ENCODE results near the gene GRID2. TPM values are rescaled to one million over a fixed set of nuclear protein-coding genes. Genes with fewer than 3 reads are reported as not detected.

Gene GRID2
- total RNA-seq, 1 experiment from 2014 or later, result not detected

DNA sequence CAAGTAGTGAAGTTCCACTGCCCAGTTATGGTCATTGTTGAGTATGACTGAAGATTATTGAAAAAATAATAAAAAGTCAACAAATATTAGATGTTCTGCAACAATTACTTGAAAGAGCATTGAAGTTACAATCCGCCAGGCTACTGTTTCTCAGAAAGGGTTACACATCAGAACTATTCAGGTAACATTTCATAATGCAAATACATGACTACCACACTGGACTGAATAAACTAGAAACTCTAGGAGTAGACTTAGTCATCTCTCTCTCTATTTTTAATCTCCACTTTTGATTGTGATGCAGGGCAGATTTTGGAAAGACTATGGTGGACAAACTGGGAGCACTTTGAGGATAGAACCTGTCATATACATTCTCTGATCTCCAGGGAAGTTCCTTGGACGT, 776.5 kb downstream of the GRID2 start:
- DNase-seq (ENCODE audit: low spot score), result no peak

DNA sequence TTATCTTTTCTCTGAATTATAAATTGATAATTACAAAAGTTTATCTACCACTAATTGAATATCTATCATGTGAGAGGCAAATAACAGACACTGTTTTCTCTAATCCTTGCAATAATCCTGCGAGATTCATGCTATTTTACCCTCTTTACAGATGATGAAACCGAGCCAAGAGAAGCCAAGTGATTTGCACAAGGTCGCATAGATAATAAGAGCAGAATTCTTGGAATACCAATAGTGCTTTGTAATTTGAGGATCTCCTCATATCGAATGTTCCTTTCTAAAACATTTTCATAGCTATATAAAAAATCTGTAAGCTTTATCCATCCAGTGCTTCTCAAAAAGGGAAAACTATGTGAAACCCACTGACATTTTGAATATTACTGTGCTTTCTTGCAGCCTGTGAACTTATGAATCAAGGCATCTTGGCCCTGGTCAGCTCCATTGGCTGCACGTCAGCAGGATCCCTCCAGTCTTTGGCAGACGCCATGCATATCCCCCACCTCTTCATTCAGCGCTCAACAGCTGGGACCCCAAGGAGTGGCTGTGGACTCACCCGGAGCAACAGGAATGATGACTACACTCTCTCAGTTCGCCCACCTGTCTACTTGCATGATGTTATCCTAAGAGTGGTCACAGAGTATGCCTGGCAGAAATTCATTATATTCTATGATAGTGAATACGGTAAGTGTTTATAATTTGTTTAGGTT, 781.0 kb downstream of the GRID2 start:
- DNase-seq (ENCODE audit: low spot score), result no peak

DNA sequence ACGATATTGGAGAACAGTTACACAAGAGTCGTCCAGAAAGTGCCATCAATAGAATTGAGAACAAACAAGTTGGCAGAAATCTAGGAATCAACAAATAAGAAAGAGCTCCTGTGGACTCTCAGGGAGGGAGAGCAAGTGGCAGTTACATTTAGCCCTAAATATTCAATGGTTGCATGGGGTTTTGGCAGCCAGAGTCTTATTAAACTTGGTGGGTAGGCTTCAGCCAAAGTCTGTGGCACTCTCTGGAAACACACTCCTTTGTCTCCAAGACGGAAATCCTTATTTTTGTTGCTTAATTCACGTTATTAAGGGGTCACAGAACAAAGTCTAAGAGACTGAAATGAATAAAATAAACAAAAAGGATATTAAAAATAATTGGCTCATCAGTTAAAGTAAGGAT, 782.6 kb downstream of the GRID2 start:
- no peak for DNase-seq (ENCODE audit: low spot score)

DNA sequence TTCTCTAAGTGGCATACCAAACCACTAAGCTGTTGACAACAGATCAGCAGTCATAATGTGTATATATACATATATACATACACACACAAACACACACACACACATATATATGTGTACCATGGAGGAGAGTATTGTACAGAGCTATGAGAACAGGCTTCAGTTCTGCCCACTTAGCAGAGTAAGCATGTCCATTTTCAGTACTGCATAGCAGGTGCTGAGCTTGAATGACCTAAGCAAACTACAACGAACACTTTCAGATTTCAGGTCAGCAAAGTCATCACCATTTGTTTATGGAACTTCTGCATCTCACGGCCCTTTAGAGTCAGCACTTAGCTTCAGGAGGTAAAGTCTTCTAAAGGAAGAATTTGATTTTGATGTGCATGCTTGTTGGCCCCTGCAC, 789.0 kb downstream of the GRID2 start:
- no peak for DNase-seq (ENCODE audit: low spot score)

DNA sequence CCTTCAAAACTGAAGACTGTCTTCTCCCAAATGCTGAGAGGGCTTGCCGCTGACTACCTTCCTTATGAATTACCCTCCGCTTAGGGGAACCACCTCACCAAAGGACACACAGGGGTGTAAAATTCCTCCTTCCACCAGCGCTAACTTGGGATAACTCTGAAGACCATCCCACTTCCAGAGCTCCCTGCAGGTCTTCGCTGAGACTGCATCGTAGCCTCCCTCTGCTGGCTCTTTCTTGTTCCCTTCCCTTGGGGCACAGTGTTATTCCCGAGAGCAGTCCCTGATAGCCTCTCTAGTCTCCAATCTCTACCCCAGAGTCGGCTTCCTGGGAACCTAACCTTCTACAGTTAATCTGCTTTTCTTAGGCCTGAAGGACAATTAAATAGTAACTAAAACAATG, 799.3 kb downstream of the GRID2 start:
- DNase-seq (ENCODE audit: low spot score), result peak; percentile 2

DNA sequence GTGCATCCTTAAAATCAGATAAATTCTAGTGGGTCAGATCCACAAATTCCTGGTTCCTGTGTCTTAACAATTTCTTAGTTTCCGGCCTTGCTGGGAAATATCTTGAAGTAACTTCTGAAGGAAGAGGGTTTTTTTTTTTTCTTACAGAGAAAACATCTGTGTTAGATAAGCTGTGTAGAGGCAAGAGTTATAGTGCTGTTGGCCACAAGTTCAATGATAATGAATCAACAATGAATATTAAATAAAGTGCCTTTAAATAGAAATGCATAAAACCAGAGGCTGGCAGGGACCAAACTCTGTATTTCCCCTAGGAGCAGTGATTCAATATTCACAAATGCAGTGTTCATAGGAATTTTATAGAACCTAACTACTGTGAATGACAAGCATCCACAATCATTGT, 812.9 kb downstream of the GRID2 start:
- no peak for DNase-seq (ENCODE audit: low spot score)

DNA sequence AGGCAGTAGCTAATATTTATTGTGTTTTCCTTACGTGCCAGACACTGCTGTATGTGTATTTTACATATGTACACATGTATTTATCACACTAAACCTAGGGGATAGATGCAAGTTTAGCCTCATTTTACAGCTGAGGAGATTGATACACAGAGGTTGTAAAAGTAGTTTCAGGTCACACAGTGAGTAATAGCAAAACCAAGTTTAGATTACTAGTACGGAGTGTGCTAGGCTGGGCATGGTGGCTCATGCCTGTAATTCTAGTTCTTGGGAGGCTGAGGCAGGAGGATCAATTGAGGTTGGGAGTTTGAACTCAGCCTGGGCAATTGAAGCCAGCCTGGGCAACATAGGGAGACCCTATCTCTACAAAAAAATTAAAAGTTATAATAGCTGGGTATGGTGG, 823.7 kb downstream of the GRID2 start:
- no peak for DNase-seq (ENCODE audit: low spot score)

DNA sequence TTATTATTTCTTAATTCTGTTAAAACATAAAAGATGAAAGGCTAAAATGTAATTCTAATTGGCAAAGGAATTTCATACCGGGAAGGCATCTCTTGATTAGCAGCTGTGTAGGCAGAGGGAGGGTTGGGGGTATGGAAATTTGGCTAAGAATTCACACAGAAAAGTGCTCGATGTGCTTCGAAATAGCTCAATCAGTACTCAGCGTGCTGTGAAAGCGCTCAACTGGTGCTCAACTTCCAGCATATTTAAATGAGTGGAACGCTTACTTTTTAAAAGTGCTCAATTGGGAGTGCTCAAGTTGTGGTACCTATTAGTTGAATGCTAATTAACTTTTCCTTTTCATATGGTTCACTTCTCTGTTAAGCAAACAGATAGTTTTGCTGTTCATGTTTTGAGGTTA, 828.9 kb downstream of the GRID2 start:
- no peak for DNase-seq (ENCODE audit: low spot score)

DNA sequence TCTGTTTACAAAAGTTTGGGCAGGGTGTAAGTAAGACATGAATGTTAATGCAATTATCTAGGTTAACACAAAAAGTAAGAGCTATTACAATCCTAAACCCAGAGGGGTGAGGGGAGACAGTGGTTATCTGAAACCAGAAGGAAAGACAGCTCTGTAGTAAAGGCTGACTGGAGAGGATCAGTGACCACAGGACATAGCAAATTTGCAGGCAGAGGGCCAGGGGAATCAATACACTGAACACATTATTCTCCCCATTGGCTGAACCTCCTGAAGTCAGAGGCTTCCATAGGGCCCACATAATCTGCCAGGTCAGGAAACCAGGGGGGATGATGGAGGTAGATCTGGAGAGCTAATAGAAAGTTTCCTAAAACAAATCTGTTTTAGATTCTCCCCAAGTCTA, 835.4 kb downstream of the GRID2 start:
- no peak for DNase-seq (ENCODE audit: low spot score)

DNA sequence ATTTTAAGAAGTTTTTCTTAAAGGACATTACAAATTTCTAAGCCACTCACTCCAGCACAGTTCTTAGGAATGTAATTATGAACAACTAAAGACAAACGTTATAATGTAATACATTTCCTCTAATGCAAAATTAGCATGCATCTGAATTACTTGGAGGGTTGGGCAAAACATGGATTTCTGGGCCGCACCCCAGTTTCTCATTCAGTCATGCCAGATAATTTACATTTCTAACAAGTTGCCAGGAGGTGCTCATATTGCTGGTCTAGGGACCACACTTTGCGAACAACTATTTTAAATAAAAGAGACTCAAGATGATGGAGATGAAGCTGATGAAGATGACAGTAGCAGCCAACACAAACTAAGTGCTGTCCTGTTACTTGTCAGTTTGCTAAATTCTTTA, 840.1 kb downstream of the GRID2 start:
- DNase-seq (ENCODE audit: low spot score), result no peak

DNA sequence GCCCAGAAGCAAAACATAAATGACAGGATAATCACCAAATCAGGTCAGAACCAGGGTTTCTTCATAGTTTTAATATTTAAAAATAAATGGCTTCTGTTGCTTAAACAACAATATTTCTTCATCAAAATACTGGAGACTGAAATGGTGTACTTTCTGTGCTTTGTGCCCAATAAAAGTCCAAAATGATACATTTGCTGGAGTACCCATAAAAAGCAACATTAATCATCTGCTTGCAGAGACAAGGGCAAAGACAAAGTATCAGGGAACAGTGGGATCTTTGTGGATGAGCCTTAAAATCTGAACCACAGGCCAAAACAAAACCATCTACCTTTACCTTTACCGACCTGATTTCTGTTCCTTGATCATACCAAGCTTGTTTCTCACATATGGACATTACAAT, 840.9 kb downstream of the GRID2 start:
- no peak for DNase-seq (ENCODE audit: low spot score)

DNA sequence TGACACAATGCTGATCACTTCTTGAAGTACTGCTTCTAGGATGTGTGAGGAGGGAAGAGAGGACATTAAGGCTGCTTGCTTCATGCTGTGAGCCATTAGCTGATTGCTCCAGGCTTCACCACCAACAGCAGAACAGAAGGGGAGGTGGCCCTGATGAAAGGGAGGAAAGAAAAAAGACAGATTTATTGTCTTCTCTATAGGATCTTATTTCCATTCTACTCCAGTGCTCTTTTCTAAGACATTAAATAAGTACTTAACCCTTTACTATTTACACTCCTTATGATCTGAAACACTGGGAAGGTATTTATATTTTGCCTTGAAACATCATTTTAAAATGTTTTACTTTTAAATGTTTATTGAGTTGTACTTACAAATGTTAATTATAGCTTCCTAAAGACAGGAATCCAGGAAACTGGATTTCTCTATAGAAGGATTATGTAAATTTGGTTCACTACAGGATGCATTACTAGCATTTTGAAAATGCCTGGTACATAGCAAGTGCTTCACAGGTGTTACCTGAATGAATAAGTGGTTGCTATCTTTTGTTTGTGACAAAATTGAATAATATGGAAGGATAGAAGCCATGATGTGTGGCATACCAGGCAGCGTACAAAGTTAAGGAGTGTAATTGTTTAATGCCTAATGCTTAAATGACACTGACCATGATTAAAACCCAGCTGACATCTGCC, 843.9 kb downstream of the GRID2 start:
- no peak for DNase-seq (ENCODE audit: low spot score)

DNA sequence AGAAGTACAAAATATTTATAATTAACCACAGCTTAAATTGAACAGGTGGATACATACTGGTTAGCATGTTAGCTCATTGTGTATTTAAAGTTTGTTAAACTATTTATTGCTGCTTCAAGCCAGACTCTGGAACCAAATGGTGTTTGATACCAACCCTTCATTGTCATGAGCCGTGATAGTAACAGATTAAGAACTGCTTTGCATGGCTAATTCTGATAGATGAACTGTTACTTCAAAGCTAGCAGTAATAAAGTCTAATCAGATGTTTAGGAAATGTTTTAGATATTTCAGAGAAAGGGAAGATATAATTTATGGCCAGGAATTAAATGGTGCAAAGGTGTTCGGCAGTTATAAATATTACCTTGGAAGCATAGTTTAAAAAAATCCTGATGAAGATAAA, 848.7 kb downstream of the GRID2 start:
- no peak for DNase-seq (ENCODE audit: low spot score)

DNA sequence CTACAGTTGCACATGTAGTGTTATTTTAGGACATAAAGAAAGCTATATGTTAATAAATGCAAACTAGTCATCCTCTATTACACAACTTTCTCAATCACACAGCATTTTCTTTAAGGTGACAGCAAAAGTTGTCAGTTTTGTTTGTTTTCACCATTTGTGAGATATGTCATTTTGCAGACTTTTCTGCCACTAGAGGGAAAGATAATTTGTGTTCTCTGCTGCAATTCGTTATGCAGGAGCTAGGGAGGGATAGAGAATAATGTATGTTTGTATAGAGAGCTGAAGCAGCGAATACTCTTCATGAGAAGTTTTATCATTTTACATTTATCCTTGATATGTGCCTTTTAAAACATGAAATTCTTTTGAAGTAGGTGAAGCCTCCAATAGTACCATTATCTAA, 854.2 kb downstream of the GRID2 start:
- DNase-seq (ENCODE audit: low spot score), result no peak

DNA sequence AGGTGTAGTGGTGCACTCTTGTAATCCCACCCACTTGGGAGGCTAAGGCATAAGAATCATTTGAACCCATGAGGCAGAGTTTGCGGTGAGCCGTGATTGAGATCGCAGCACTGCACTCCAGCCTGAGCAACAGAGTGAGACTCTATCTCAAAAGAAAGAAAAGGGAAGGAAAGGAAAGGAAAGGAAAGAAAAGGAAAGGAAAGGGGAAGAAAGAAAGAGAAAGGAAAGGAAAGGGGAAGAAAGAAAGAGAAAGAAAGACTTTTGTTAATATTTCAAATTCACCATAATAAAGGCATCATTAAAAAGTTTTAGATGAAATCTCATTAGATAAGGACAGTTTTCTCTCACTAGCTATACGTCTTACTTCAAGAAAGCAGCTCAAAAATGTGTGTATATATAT, 864.3 kb downstream of the GRID2 start:
- no peak for DNase-seq (ENCODE audit: low spot score)

DNA sequence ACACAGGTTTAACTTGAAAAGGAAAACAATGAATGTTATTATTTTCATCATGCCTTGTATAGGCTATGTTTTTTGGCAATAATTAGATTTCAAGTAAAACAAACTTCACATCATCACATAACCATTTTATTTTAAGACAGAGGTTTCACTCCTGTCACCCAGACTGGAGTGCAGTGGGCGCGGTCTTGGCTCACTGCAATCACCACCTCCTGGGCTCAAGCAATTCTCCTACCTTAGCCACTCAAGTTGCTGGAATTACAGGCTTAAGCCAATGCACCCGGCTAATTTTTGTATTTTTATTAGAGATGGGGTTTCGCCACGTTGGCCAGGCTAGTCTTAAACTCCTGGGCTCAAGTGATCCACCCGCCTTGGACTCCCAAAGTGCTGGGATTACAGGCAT, 866.2 kb downstream of the GRID2 start:
- no peak for DNase-seq (ENCODE audit: low spot score)

DNA sequence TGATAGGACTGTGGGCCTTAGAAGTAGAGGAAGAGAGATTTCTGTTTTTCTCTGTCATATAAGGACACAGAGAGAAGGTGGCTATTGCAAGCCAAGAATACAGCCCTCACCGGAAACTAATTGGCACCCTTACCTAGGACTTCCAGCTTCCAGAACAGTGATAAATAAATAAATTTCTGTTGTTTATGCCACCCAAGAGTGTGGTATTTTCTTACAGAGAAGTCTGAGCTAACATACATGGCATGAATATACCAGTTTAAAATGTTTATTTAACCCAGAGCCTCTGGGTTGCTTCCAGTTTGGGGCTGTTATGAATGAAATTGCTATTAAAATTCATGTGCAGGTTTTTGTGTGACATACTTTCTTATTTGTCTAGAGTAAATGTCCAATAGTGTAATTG, 870.8 kb downstream of the GRID2 start:
- no peak for DNase-seq (ENCODE audit: low spot score)

DNA sequence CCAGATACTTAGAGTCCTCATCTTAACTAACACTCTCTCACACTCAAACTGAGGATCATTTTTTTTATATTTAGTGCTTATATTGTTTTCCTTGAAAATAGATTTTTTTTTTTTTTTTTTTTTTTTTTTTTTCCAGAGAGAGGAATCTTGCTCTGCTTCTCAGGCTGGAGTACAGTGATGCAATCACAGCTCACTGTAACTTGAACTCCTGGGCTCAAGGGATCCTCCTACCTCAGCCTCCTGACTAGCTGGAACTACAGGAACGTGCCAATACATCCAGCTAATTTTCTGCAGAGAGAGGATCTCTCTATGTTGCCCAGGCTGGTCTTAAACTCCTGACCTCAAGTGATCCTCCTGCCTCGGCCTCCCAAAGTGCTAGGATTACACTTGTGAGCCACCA, 874.5 kb downstream of the GRID2 start:
- no peak for DNase-seq (ENCODE audit: low spot score)

DNA sequence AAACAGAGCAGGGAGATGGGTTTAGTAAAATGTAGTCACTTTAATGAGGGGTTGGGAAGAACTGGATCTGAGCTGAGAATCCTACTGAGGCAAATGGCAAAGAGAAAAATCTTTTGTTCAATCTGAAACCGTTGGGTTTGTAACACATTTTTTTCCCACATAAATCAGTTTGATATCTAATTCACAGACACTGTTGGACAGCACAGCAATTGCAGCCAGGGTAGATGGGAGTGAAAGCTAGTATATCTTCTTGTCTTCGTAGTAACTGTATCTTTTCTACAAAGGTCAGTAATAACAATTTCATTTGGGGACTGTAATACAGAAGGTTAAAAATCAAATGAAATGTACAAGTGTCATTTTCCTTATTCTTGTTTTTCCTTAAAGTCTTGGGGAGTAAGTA, 875.3 kb downstream of the GRID2 start:
- no peak for DNase-seq (ENCODE audit: low spot score)

DNA sequence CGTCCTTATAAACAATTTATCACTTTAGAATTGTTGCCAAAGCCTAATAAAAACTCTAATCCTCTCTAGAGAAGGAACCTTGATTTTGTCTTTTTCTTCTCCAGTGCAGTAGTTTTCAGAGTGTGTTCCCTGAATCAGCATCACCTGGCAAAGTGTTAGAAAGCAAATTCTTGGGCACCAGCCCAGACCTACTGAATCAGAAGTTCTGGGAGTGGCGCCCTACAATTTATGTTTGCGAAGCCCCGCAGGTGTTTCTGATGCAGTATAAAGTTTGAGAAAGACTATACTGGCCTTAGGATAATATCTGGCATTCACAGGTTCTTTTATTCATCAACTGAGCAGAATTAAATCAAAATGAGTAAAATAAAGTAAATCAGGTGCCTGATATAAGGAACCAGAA, 879.0 kb downstream of the GRID2 start:
- DNase-seq (ENCODE audit: low spot score), result no peak

DNA sequence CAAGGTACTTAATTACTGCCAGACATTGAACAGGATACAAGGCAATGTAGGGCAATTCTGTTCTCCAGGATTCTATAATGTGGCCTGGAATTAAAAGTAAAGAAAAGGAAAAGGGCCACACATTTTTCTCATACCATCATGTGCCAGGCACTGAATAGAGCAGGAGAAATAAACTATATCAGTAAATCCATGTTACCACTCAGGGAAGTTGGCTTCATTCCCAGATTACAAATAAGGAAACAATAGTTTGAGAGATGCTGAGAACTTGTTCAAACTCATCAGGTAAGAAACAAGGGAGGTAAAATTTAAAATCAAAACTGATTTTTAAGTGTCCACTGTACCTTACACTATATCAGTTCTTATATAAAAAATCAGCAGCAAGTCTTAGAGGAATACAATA, 879.8 kb downstream of the GRID2 start:
- no peak for DNase-seq (ENCODE audit: low spot score)

DNA sequence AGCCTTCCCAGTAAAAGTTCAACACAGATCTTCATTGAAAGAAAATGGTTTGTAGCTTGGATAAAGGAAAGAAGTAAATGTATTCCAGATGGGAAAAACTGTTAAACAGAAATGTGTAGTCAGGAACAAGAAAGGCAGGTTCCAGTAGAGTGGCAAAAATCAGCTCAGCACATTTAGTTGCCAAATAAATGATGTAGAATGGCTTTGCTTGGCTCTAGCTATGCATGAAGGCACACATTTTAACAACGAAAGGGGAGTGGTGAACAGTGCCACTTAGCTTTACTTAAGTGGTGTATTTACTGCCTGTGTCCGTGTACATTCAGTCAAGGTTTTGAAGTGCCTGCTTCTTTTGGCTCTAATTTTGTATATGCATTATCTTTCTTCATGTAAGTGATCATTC, 880.3 kb downstream of the GRID2 start:
- DNase-seq (ENCODE audit: low spot score), result no peak

DNA sequence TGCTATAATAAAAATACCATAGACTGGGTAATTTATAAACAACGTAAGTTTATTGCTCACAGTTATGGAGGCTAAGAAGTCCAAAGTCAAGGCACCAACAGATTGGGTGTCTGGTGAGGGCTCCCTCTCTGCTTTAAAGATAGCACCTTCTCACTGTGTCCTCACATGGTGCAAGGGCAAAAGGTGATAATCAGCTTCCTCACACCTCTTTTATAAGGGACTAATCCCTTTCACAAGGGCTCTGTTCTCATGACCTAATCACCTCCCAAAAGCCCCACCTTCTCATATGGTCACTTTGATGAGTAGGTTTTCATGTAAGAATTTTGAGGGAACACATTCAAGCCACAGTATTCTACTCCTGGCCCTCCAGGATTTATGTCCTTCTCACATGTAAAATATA, 883.1 kb downstream of the GRID2 start:
- DNase-seq (ENCODE audit: low spot score), result no peak

DNA sequence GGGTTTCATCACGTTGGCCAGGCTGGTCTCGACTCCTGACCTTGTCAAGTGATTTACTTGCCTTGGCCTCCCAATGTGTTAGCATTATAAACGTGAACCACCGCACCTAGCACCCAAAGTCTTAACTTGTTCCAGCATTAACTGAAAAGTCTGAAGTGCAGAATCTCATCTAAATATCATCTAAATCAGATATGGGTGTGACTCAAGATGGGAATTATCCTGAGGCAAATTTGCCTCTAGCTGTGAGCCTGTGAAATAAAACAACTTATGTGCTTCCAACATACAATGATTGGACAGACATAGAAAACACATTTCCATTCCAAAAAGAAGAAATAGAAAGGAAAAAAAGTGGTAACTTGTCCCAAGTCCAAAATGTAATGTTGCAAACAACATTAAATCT, 883.7 kb downstream of the GRID2 start:
- no peak for DNase-seq (ENCODE audit: low spot score)
